D721Med (cell line): ENCODE data around the gene DHDH.

Experiments used
- DNase-seq: peaks from one replicate; pipeline ENCODE4 v3.0.0; 2011; ENCODE audit warnings: low spot score; ENCODE audit not compliant: insufficient read length
- FAIRE-seq: peaks from 2 replicates; lab custom pipeline; 2011; peaks lifted over from hg19 to GRCh38; lab: Jason Lieb, UNC
- CTCF ChIP-seq: IDR thresholded peaks from 2 replicates; pipeline ENCODE4 v1.5.1; 2012; ENCODE audit warnings: mild to moderate bottlenecking, control low read depth; ENCODE audit not compliant: insufficient read depth; ENCODE audit errors: missing control alignments

DHDH gene

GRCh38 chr19:48965806-48966540 lies 32.5 kb downstream of the DHDH start:
- no peak for DNase-seq
- no peak for FAIRE-seq
- no peak for TF ChIP-seq CTCF

DNA sequence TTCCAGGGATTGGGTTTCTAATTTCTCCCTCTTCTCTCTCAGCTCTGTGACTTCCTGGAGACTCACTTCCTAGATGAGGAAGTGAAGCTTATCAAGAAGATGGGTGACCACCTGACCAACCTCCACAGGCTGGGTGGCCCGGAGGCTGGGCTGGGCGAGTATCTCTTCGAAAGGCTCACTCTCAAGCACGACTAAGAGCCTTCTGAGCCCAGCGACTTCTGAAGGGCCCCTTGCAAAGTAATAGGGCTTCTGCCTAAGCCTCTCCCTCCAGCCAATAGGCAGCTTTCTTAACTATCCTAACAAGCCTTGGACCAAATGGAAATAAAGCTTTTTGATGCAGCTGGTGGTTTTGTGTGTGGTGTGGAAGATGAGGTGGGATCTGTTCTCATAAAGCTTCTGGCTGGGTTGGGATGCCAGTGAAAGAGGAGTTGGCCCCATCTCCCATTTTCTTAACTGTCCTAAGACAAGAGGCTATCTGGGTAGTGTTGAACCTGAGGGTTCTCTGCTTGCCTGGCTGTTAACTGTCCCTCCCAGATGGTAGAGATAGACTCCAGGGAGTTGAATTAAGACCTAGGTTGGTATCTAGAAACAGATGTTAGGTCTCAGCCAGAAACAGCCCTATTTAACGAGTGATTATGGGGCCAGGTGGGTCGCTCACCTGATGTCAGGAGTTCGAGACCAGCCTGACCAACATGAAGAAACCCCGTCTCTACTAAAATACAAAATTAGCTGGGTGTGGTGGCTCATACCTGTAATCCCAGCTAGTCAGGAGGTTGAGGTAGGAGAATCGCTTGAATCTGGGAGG lies 33.2 kb downstream of the DHDH start:
- FAIRE-seq = no peak
- DNase-seq = no peak
- no peak for TF ChIP-seq CTCF

DNA sequence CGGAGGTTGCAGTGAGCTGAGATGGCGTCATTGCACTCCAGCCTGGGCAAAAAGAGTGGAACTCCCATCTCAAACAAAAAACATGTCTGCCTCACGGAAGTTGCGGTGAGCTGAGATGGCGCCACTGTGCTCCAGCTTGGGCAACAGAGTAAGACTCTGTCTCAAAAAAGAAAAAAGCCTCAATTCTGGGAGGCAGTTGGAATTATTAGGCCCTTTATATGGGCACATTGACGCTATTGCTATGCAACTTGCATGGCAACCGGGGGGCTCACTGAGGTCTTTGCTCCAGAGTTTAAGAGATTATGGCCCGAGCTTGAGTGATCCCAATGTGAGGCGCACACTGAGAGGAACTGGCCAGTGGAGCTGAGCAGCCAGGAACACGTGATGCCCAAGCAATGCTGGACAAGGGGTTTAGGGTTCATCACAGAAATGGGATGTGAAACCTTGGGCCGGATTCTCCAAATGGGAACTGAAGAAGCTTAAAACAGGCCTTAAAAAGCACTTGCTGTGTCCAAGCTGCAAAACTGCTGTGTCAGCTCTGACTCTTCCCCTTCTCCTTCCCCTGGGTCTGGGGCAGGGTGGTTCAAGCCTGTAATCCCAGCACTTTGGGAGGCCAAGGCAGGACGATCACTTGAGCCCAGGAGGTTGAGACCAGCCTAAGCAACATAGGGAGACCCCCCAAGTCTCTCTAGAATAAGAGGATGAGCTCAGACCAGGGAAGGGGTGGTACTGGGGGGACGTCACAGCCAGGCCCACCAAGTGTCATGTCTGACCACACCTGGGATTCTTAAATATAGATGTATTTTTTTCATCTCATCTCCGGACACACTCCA lies 34.1 kb downstream of the DHDH start:
- FAIRE-seq (no peak), DNase-seq (no peak)
- TF ChIP-seq CTCF = no peak

GRCh38 chr19:48968179-48968661 lies 34.7 kb downstream of the DHDH start:
- no peak for TF ChIP-seq CTCF
- FAIRE-seq = no peak
- no peak for DNase-seq

GRCh38 chr19:48968813-48969218 lies 35.3 kb downstream of the DHDH start:
- no peak for DNase-seq
- no peak for TF ChIP-seq CTCF
- FAIRE-seq = no peak

DNA sequence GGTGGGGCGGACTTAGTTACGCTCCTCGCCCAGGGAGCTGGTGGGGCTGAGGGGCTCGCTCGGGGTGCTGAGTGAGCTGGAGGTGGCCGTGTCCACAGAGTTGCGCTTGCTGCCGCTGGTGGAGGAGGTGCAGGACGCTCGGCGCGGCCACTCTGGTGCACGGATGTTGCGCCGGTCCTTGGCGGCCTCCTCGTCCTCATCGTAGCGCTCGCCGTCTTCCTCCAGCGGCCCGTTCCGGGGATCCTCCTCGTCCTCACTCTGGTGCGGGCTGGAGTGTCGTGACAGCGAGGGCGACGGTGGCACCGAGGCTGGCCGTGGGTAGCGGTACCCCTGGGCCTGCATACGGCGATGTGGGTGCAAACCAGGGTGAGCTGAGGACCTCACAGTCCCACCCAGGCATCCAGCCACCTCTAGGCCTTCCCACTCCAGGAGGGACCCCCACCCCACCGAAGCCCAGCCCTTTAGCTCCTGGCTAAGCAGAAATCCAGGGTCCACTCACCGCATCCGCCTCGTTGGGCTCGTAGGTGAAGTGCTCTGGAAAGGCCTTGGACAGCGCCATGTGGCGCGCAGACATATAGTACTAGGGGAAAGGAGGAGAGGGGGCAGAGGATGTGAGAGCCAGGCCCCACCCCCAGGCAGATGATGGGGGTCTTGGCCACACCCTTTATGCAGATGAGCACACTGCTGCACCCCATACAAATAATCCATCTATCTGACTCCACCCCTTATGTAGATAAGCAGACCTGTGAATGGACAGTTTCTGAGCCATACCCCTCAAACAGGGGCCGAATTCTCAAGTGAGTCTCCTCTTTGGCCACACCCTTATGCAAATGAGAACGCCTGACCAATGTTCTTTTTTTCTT lies 36.0 kb downstream of the DHDH start:
- no peak for TF ChIP-seq CTCF
- DNase-seq (no peak), FAIRE-seq (no peak)
